Mesenchymal stem cell (in vitro differentiated cells and primary cell): ENCODE results near the gene KLRB1.
"Not testable (repeated sequence)": the region's sequence is repeated elsewhere in the genome, so short reads cannot be mapped to it uniquely, and the experiment has no call there.

Source experiments
- DNase-seq: peaks from one replicate; pipeline ENCODE4 v3.0.0-alpha.2; 2013
- H2AFZ ChIP-seq: one replicate; pipeline ENCODE4 v1.6.1; 2013; ENCODE audit warnings: low read depth, mild to moderate bottlenecking, control low read depth, inconsistent platforms, low read length, moderate library complexity
- H2AK5ac ChIP-seq: 2 replicates; pipeline ENCODE4 v1.6.1; 2013; ENCODE audit warnings: low read length, moderate library complexity, mild to moderate bottlenecking, inconsistent platforms; ENCODE audit not compliant: severe bottlenecking
- H2BK120ac ChIP-seq: one replicate; pipeline ENCODE4 v1.6.1; 2013; ENCODE audit warnings: low read depth, mild to moderate bottlenecking, inconsistent platforms, low read length, moderate library complexity
- H2BK12ac ChIP-seq, 2 experiments: one replicate each; pipeline ENCODE4 v1.6.1; 2013; ENCODE audit warnings: inconsistent platforms in 2 of 2, low read length in 2 of 2, mild to moderate bottlenecking in 2 of 2, moderate library complexity in 2 of 2, control low read depth in 1 of 2
- H2BK15ac ChIP-seq: one replicate; pipeline ENCODE4 v1.6.1; 2013; ENCODE audit warnings: mild to moderate bottlenecking, low read depth, inconsistent platforms; ENCODE audit not compliant: poor library complexity, severe bottlenecking
- H2BK5ac ChIP-seq: 2 replicates; pipeline ENCODE4 v1.6.1; 2013; ENCODE audit warnings: low read depth, mild to moderate bottlenecking, low read length, control low read depth, inconsistent platforms; ENCODE audit not compliant: poor library complexity, severe bottlenecking
- H3K14ac ChIP-seq, 2 experiments: one replicate each; pipeline ENCODE4 v1.6.1; 2013; ENCODE audit warnings: inconsistent platforms in 2 of 2, low read length in 2 of 2, control low read depth in 1 of 2, mild to moderate bottlenecking in 1 of 2, moderate library complexity in 1 of 2
- H3K18ac ChIP-seq, 2 experiments: one replicate each; pipeline ENCODE4 v1.6.1; 2013; ENCODE audit warnings: inconsistent platforms in 2 of 2, low read length in 2 of 2, control low read depth in 1 of 2, low read depth in 1 of 2, mild to moderate bottlenecking in 1 of 2
- H3K23ac ChIP-seq, 2 experiments: one replicate each; pipeline ENCODE4 v1.6.1; 2013; ENCODE audit warnings: inconsistent platforms in 2 of 2, low read length in 2 of 2, mild to moderate bottlenecking in 2 of 2, moderate library complexity in 2 of 2, control low read depth in 1 of 2
- H3K27ac ChIP-seq: 2 replicates; pipeline ENCODE4 v1.5.1; 2013; ENCODE audit warnings: mild to moderate bottlenecking, moderate library complexity, low read length, control low read depth, inconsistent platforms; ENCODE audit not compliant: poor library complexity, severe bottlenecking
- H3K27me3 ChIP-seq, 2 experiments: 2 replicates each; pipeline versions ENCODE4 v1.6.1 to v1.7.0; 2013; ENCODE audit warnings: low read length in 2 of 2, mild to moderate bottlenecking in 2 of 2, moderate library complexity in 2 of 2, control low read depth in 1 of 2, inconsistent platforms in 1 of 2; ENCODE audit not compliant: control insufficient read depth in 1 of 2, insufficient read depth in 1 of 2
- H3K36me3 ChIP-seq, 2 experiments: 2 replicates each; pipeline versions ENCODE4 v1.6.1 to v1.7.0; 2013; ENCODE audit warnings: low read length in 2 of 2, control low read depth in 1 of 2, inconsistent platforms in 1 of 2, low read depth in 1 of 2, mild to moderate bottlenecking in 1 of 2; ENCODE audit not compliant: insufficient read depth in 2 of 2, control insufficient read depth in 1 of 2
- H3K4ac ChIP-seq, 2 experiments: one replicate each; pipeline ENCODE4 v1.6.1; 2013; ENCODE audit warnings: inconsistent platforms in 2 of 2, low read length in 2 of 2, mild to moderate bottlenecking in 2 of 2, moderate library complexity in 2 of 2, control low read depth in 1 of 2, low read depth in 1 of 2
- H3K4me1 ChIP-seq: 2 replicates; pipeline ENCODE4 v1.6.1; 2013; ENCODE audit warnings: low read depth, low read length, control low read depth; ENCODE audit not compliant: control insufficient read depth, insufficient read depth
- H3K4me2 ChIP-seq: 2 replicates; pipeline ENCODE4 v1.6.1; 2013; ENCODE audit warnings: low read length, mild to moderate bottlenecking, inconsistent platforms; ENCODE audit not compliant: poor library complexity, severe bottlenecking
- H3K4me3 ChIP-seq, 2 experiments: 2 replicates each; pipeline versions ENCODE4 v1.5.1 to v1.7.0; 2013; ENCODE audit warnings: low read length in 2 of 2, mild to moderate bottlenecking in 2 of 2, control low read depth in 1 of 2, low read depth in 1 of 2; ENCODE audit not compliant: insufficient read depth in 1 of 2
- H3K79me1 ChIP-seq: replicated peaks from 2 replicates; pipeline ENCODE4 v1.6.1; 2013; ENCODE audit warnings: mild to moderate bottlenecking, control low read depth, low read length, inconsistent platforms; ENCODE audit not compliant: poor library complexity, severe bottlenecking
- H3K9ac ChIP-seq: 2 replicates; pipeline ENCODE4 v1.7.0; 2013; ENCODE audit warnings: mild to moderate bottlenecking, low read length, moderate library complexity
- H3K9me3 ChIP-seq: 2 replicates; pipeline ENCODE4 v1.7.0; 2013; ENCODE audit warnings: mild to moderate bottlenecking, low read length; ENCODE audit not compliant: control insufficient read depth
- H4K8ac ChIP-seq: one replicate; pipeline ENCODE4 v1.6.1; 2013; ENCODE audit warnings: inconsistent platforms, mild to moderate bottlenecking, low read length, moderate library complexity
- H4K91ac ChIP-seq: one replicate; pipeline ENCODE4 v1.6.1; 2013; ENCODE audit warnings: mild to moderate bottlenecking, low read length, inconsistent platforms
- WGBS: methylation state at CpG from one replicate; pipeline ENCODE4 v1.1.7; 2013; ENCODE audit warnings: mixed read lengths; 5-methylcytosine and 5-hydroxymethylcytosine counted together

The KLRB1 gene

DNA sequence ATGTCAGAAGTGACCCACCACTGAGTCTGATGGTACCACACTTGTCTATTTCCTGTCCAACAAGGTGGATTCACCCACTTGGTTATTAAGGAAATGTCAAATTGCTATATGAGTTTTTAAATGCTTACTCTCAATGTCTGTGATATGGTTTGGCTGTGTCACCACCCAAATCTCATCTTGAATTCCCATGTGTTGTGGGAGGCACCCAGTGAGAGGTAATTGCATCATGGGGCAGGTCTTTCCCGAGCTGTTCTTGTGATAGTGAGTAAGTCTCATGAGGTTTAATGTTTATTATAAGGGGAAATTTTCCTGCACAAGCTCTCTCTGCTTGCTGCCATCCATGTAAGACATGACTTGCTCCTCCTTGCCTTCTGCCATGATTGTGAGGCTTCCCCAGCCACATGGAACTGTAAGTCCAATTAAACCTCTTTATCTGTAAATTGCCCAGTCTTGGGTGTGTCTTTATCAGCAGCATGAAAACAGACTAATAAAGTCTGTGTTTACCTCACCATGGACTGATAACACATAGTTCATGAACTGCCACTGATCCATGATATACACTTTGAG, 37.4 kb upstream of the KLRB1 start:
- H2AK5ac ChIP-seq, H3K4me1 ChIP-seq, H3K79me1 ChIP-seq, H3K23ac ChIP-seq, H2BK12ac ChIP-seq, H4K91ac ChIP-seq, H2AFZ ChIP-seq, H3K36me3 ChIP-seq, H2BK5ac ChIP-seq, H3K27me3 ChIP-seq, H2BK15ac ChIP-seq, H3K4ac ChIP-seq, H2BK120ac ChIP-seq, H3K9me3 ChIP-seq, H3K4me3 ChIP-seq, H3K9ac ChIP-seq, H4K8ac ChIP-seq, H3K18ac ChIP-seq, H3K27ac ChIP-seq, H3K4me2 ChIP-seq, H3K14ac ChIP-seq: not testable (repeated sequence)
- peak; percentile 55 for DNase-seq
- 50% methylated on average over 1 of the region's 1 CpG for WGBS

DNA sequence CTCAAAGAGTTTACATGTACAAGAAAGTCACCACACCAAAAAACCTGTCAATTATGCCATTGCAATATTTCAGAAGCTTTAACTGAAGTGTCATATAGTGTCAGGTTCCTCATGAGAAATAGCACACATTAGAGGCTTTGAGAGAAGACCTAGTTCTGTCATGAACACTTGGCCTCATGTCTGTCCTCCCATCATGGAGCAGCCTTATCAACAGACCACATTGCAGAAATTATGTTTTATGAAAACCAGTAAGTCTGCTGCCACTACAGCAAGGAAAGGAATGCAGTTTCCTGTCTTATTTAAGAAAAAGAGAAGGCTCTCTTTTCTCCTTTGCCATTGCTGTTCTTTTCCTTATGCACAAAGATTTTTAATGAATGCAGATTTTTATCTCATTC, 35.5 kb upstream of the KLRB1 start:
- H2AFZ ChIP-seq = no peak overlapping the region
- H3K9me3 ChIP-seq = no peaks in the 10 kb centered on the region

DNA sequence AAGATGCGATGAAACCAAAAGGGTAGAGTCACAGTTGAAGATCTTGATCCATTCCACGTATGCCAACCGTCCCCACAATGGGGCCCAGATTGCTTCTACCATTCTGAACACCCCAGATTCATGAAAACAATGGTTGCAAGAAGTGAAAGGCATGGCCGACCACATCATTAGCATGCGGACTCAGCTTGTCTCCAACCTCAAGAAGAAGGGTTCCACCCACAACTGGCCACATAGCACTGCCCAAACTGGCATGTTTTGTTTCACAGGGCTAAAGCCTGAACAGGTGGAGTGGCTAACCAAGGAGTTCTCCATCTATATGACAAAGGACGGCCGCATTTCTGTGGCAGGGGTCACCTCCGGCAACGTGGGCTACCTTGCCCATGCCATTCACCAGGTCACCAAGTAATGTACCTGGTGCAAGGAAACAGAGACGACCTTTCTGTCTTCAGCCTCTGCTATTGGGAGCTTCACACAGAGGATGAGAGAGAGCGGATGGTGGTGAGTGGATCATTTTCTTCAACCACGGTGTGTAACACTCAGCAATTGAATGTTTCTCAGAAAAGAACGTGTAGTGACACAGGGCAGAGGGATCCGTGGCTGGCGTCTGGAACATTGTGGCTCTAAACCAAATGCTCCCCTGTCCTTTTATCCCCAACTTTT, 35.0 kb upstream of the KLRB1 start:
- H3K36me3 ChIP-seq = peaks cover 0 to 3% of the 10 kb centered on the region in 2 experiments
- no peak overlapping the region for H3K9ac ChIP-seq
- no peak overlapping the region for H3K14ac ChIP-seq
- H2BK120ac ChIP-seq = no peak overlapping the region
- no peak overlapping the region for H3K4me2 ChIP-seq
- no peak overlapping the region for H2BK15ac ChIP-seq
- DNase-seq = no peak
- H3K4me3 ChIP-seq = no peak overlapping the region
- H2AK5ac ChIP-seq = no peak overlapping the region
- no peaks in the 10 kb centered on the region for H3K27me3 ChIP-seq
- no peaks in the 10 kb centered on the region for H3K9me3 ChIP-seq
- no peak overlapping the region for H3K23ac ChIP-seq
- 90% methylated on average over 15 of the region's 15 CpGs for WGBS
- H3K18ac ChIP-seq = no peak overlapping the region
- no peak overlapping the region for H3K4ac ChIP-seq
- no peak overlapping the region for H2BK5ac ChIP-seq
- no peak overlapping the region for H2BK12ac ChIP-seq
- H4K8ac ChIP-seq = no peak overlapping the region
- H4K91ac ChIP-seq = no peak overlapping the region
- H3K27ac ChIP-seq = no peak overlapping the region
- no peaks in the 10 kb centered on the region for H3K79me1 ChIP-seq
- peaks cover 2% of the 10 kb centered on the region for H3K4me1 ChIP-seq
- H2AFZ ChIP-seq = no peak overlapping the region

More for the DNA sequence above, 35.5 kb upstream of the KLRB1 start:
- Histone ChIP-seq H3K79me1 (no peaks in the 10 kb centered on the region), H3K18ac (no peak overlapping the region), H3K4ac (no peak overlapping the region), H3K4me1 (peaks cover 3% of the 10 kb centered on the region), H3K27ac (no peak overlapping the region), H2BK120ac (no peak overlapping the region), H3K14ac (no peak overlapping the region), H3K36me3 (peaks cover 0 to 3% of the 10 kb centered on the region in 2 experiments), H2AK5ac (no peak overlapping the region), H3K23ac (no peak overlapping the region), H2BK12ac (no peak overlapping the region), H3K4me3 (no peak overlapping the region), H3K4me2 (no peak overlapping the region), H2BK5ac (no peak overlapping the region), H2BK15ac (no peak overlapping the region), H4K91ac (no peak overlapping the region), H3K27me3 (no peaks in the 10 kb centered on the region), H4K8ac (no peak overlapping the region), H3K9ac (no peak overlapping the region)
- DNase-seq = no peak

DNA sequence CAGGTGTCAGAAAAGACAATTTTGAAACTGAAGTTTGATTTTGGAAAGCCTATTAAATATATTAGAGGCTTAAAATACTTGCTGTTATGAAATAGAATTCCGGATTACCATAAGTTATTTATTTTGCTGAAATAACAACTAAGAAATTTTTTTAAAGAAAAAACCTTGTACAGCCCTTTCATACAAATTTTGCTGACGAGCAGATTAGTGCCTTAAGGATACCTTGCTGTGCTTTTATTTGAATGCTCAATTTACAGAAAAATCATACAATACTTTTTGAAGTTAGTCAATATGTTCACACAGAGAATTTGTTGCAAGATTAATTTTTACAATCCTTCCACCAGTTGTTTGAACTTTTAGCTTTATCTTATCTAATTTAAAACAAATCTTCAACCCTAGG, 32.3 kb upstream of the KLRB1 start:
- DNase-seq = no peak
- peaks cover 0 to 3% of the 10 kb centered on the region in 2 experiments for H3K36me3 ChIP-seq
- H3K14ac ChIP-seq = no peak overlapping the region
- no peak overlapping the region for H3K27ac ChIP-seq
- no peaks in the 10 kb centered on the region for H3K79me1 ChIP-seq
- no peak overlapping the region for H2BK120ac ChIP-seq
- H3K9ac ChIP-seq = no peak overlapping the region
- H4K8ac ChIP-seq = no peak overlapping the region
- no peak overlapping the region for H3K18ac ChIP-seq
- H2BK15ac ChIP-seq = no peak overlapping the region
- no peak overlapping the region for H3K4me3 ChIP-seq
- no peaks in the 10 kb centered on the region for H3K4me1 ChIP-seq
- no peak overlapping the region for H2AK5ac ChIP-seq
- no peak overlapping the region for H4K91ac ChIP-seq
- H3K23ac ChIP-seq = no peak overlapping the region
- no peaks in the 10 kb centered on the region for H3K9me3 ChIP-seq
- H2BK5ac ChIP-seq = no peak overlapping the region
- H2BK12ac ChIP-seq = no peak overlapping the region
- no peak overlapping the region for H2AFZ ChIP-seq
- H3K4ac ChIP-seq = no peak overlapping the region
- WGBS = no CpG with 5 or more reads among the region's 2 CpGs
- no peak overlapping the region for H3K4me2 ChIP-seq
- H3K27me3 ChIP-seq = no peaks in the 10 kb centered on the region
